CD4-positive, alpha-beta T cell treated with Interleukin-17A for 1 hour (primary cell): Measurements from ENCODE around the gene SPATA20.

Experiments used
- DNase-seq: peaks from one replicate; pipeline ENCODE4 v3.0.0-alpha.2; 2020

SPATA20 gene

GRCh38 chr17:50521514-50521913 is 25.5 kb upstream of the SPATA20 start:
- DNase-seq, result no peak

- DNase-seq, result no peak
Observed at GRCh38 chr17:50522766-50523165, 24.2 kb upstream of the SPATA20 start.

- DNase-seq, result no peak
Observed at GRCh38 chr17:50523208-50523607, 23.8 kb upstream of the SPATA20 start.

- no peak for DNase-seq
Observed at GRCh38 chr17:50524838-50525237, 22.1 kb upstream of the SPATA20 start.

GRCh38 chr17:50527155-50527762 is 19.7 kb upstream of the SPATA20 start:
- no peak for DNase-seq

- no peak for DNase-seq
Observed at GRCh38 chr17:50527949-50528474, 19.0 kb upstream of the SPATA20 start.

- DNase-seq, result no peak
Observed at GRCh38 chr17:50529849-50530248, 17.1 kb upstream of the SPATA20 start.

GRCh38 chr17:50531428-50532025 is 15.4 kb upstream of the SPATA20 start:
- no peak for DNase-seq

- DNase-seq, result no peak
Observed at GRCh38 chr17:50532452-50533024, 14.4 kb upstream of the SPATA20 start, which contains the start of gene EPN3. Gene EPN3 (plus strand): TSS chr17:50532735. CDS start chr17:50536557, 3,822 bp downstream.

- DNase-seq, result no peak
Observed at GRCh38 chr17:50533185-50533584, 13.8 kb upstream of the SPATA20 start.

- DNase-seq, result no peak
Observed at GRCh38 chr17:50533720-50534148, 13.2 kb upstream of the SPATA20 start.

- DNase-seq, result no peak
Observed at GRCh38 chr17:50534222-50534978, 12.6 kb upstream of the SPATA20 start.

GRCh38 chr17:50534979-50535326 is 12.0 kb upstream of the SPATA20 start:
- no peak for DNase-seq

- no peak for DNase-seq
Observed at GRCh38 chr17:50535407-50535806, 11.6 kb upstream of the SPATA20 start.

- no peak for DNase-seq
Observed at GRCh38 chr17:50536683-50537646, 10.0 kb upstream of the SPATA20 start.

GRCh38 chr17:50537721-50538548 is 9.0 kb upstream of the SPATA20 start:
- DNase-seq, result no peak

- no peak for DNase-seq
Observed at GRCh38 chr17:50538549-50539410, 8.2 kb upstream of the SPATA20 start.

GRCh38 chr17:50539762-50540559 is 7.0 kb upstream of the SPATA20 start:
- DNase-seq, result no peak
